Measurements from ENCODE around the gene CENPF.

CENPF gene

GRCh38 chr1:214632091-214632490 is 29.1 kb downstream of the CENPF start:
- H3K27ac Mint-ChIP-seq, result no peak overlapping the region
- H3K27me3 Mint-ChIP-seq (ENCODE audit: low read depth, poor library complexity), result no peaks in the 10 kb centered on the region
- DNase-seq, result no peak
- TF ChIP-seq, protein P1, sequence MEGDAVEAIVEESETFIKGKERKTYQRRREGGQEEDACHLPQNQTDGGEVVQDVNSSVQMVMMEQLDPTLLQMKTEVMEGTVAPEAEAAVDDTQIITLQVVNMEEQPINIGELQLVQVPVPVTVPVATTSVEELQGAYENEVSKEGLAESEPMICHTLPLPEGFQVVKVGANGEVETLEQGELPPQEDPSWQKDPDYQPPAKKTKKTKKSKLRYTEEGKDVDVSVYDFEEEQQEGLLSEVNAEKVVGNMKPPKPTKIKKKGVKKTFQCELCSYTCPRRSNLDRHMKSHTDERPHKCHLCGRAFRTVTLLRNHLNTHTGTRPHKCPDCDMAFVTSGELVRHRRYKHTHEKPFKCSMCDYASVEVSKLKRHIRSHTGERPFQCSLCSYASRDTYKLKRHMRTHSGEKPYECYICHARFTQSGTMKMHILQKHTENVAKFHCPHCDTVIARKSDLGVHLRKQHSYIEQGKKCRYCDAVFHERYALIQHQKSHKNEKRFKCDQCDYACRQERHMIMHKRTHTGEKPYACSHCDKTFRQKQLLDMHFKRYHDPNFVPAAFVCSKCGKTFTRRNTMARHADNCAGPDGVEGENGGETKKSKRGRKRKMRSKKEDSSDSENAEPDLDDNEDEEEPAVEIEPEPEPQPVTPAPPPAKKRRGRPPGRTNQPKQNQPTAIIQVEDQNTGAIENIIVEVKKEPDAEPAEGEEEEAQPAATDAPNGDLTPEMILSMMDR (IDR thresholded peaks at IDR 0.05), result no peak
- no peak overlapping the region for H3K4me3 Mint-ChIP-seq
- peaks cover 65% of the 10 kb centered on the region for H3K36me3 Mint-ChIP-seq (ENCODE audit: low read depth)
- no peaks in the 10 kb centered on the region for H3K4me1 Mint-ChIP-seq
- no peaks in the 10 kb centered on the region for H3K9me3 Mint-ChIP-seq

- Mint-ChIP-seq H3K4me3 (no peak overlapping the region), H3K27me3 (ENCODE audit: low read depth, poor library complexity) (no peaks in the 10 kb centered on the region), H3K9me3 (no peaks in the 10 kb centered on the region), H3K36me3 (ENCODE audit: low read depth) (peaks cover 64% of the 10 kb centered on the region), H3K27ac (no peak overlapping the region), H3K4me1 (no peaks in the 10 kb centered on the region)
- no peak for DNase-seq
- TF ChIP-seq, protein P1 (IDR thresholded peaks at IDR 0.05), result no peak
Measured at GRCh38 chr1:214633686-214634085, 30.7 kb downstream of the CENPF start.

GRCh38 chr1:214634267-214634666 is 31.3 kb downstream of the CENPF start:
- H3K4me3 Mint-ChIP-seq, result no peak overlapping the region
- TF ChIP-seq, protein P1 (IDR thresholded peaks at IDR 0.05), result no peak
- no peaks in the 10 kb centered on the region for H3K27me3 Mint-ChIP-seq (ENCODE audit: low read depth, poor library complexity)
- no peaks in the 10 kb centered on the region for H3K4me1 Mint-ChIP-seq
- H3K9me3 Mint-ChIP-seq, result no peaks in the 10 kb centered on the region
- H3K36me3 Mint-ChIP-seq (ENCODE audit: low read depth), result peaks cover 58% of the 10 kb centered on the region
- no peak for DNase-seq
- no peak overlapping the region for H3K27ac Mint-ChIP-seq

GRCh38 chr1:214635086-214635485 is 32.1 kb downstream of the CENPF start:
- H3K9me3 Mint-ChIP-seq, result no peaks in the 10 kb centered on the region
- DNase-seq, result no peak
- H3K27me3 Mint-ChIP-seq (ENCODE audit: low read depth, poor library complexity), result no peaks in the 10 kb centered on the region
- no peak overlapping the region for H3K27ac Mint-ChIP-seq
- no peaks in the 10 kb centered on the region for H3K4me1 Mint-ChIP-seq
- TF ChIP-seq, protein P1 (IDR thresholded peaks at IDR 0.05), result no peak
- H3K36me3 Mint-ChIP-seq (ENCODE audit: low read depth), result peaks cover 52% of the 10 kb centered on the region
- no peak overlapping the region for H3K4me3 Mint-ChIP-seq

DNA sequence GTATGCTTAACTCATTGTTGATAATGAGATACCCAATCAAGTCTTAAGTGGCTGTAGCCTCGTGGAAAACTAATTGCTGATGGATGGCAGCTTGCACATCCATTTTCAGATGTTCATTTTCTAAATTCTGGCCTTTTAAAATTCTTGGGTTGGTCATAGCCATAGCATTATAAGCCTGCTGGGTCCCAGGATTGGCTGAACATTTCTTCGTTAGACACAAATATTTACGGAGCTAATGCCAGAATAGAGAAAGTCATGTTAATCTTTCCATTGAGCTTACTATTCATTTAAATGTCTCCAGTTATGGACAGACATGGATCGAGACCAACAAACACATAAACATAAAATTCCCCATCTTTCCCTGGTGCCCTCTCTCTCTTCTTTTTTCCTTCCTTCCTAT is 32.5 kb downstream of the CENPF start:
- Mint-ChIP-seq H3K27me3 (ENCODE audit: low read depth, poor library complexity) (no peaks in the 10 kb centered on the region), H3K4me1 (no peaks in the 10 kb centered on the region), H3K4me3 (no peak overlapping the region), H3K9me3 (no peaks in the 10 kb centered on the region), H3K36me3 (ENCODE audit: low read depth) (peaks cover 48% of the 10 kb centered on the region), H3K27ac (no peak overlapping the region)
- DNase-seq, result no peak
- TF ChIP-seq, protein P1 (IDR thresholded peaks at IDR 0.05), result no peak

DNA sequence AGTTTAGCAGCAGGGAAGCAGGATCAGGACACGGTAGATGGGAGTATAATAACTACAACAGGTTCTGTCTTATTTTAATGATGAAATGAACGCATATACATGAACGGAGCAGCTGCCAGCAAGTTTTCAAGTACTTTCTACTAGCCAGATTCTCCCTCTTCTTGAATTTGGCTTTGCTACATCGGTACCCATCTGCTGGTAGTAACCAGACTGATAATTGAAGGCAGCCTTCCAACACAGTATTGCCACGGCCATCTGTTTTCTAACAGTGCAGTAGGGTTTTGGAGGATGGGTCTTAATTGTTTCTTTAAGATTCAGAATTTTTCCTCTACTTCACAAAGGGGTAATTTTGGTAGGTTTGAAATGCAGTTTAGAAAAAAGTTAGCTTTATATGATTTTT is 33.4 kb downstream of the CENPF start:
- H3K27ac Mint-ChIP-seq, result no peak overlapping the region
- peaks cover 39% of the 10 kb centered on the region for H3K36me3 Mint-ChIP-seq (ENCODE audit: low read depth)
- H3K4me1 Mint-ChIP-seq, result no peaks in the 10 kb centered on the region
- no peaks in the 10 kb centered on the region for H3K9me3 Mint-ChIP-seq
- DNase-seq, result no peak
- TF ChIP-seq, protein P1 (IDR thresholded peaks at IDR 0.05), result no peak
- H3K4me3 Mint-ChIP-seq, result no peak overlapping the region
- no peaks in the 10 kb centered on the region for H3K27me3 Mint-ChIP-seq (ENCODE audit: low read depth, poor library complexity)
